OCI-LY3 (cell line): ENCODE results near the gene ANAPC10.
A peak's percentile ranks its signal among the peaks of the same experiment; 100 is the strongest.

Experiments
- H2AFZ ChIP-seq: fragments of 200-600, 300-600 bp; shearing (Covaris generic); 2 replicates; pipeline ENCODE4 v1.6.0; 2014; ENCODE audit warnings: antibody characterized with exemption, low read depth, low read length
- H3K27ac ChIP-seq: fragments of 200-600, 300-600 bp; sonication (generic); 2 replicates; pipeline ENCODE4 v1.5.1; 2014; ENCODE audit warnings: mild to moderate bottlenecking, low read length, moderate library complexity, mixed read lengths
- H3K27me3 ChIP-seq: fragments of 200-600, 300-600 bp; sonication (generic); 2 replicates; pipeline ENCODE4 v1.6.1; 2014; ENCODE audit warnings: low read depth, low read length, mixed read lengths
- H3K36me3 ChIP-seq: fragments of 200-600, 300-600 bp; sonication (generic); replicated peaks from 2 replicates; pipeline ENCODE3; 2014; ENCODE audit warnings: low read depth, low read length, mixed read lengths
- H3K4me1 ChIP-seq: fragments of 300-600, 200-600 bp; sonication (generic); 2 replicates; pipeline ENCODE4 v1.6.1; 2014; ENCODE audit warnings: low read length, mixed read lengths
- H3K4me2 ChIP-seq: fragments of 200-600, 300-600 bp; sonication (generic); 2 replicates; pipeline ENCODE4 v1.6.1; 2014; ENCODE audit warnings: low read length, mixed read lengths
- H3K4me3 ChIP-seq: fragments of 300-600, 200-600 bp; sonication (generic); 2 replicates; pipeline ENCODE4 v1.5.1; 2014; ENCODE audit warnings: antibody characterized with exemption, mild to moderate bottlenecking, low read length, moderate library complexity
- H3K79me2 ChIP-seq: fragments of 300-600, 200-600 bp; shearing (Covaris generic); 2 replicates; pipeline ENCODE4 v1.6.1; 2014; ENCODE audit warnings: mild to moderate bottlenecking, low read length, mixed read lengths
- H3K9ac ChIP-seq: fragments of 300-600, 200-600 bp; shearing (Covaris generic); 2 replicates; pipeline ENCODE4 v1.6.0; 2014; ENCODE audit warnings: mild to moderate bottlenecking, low read length, moderate library complexity
- H3K9me3 ChIP-seq: fragments of 200-600, 300-600 bp; shearing (Covaris generic); 2 replicates; pipeline ENCODE4 v1.6.1; 2014; ENCODE audit warnings: low read length, mixed read lengths; ENCODE audit not compliant: insufficient read depth
- H4K20me1 ChIP-seq: fragments of 200-600, 300-600 bp; sonication (generic); 2 replicates; pipeline ENCODE4 v1.6.1; 2016; ENCODE audit warnings: low read length, mixed read lengths; ENCODE audit not compliant: insufficient read depth
- CTCF ChIP-seq: fragments of 200-600, 300-600 bp; sonication (generic); IDR thresholded peaks from 2 replicates; pipeline ENCODE4 v1.5.1; 2014; ENCODE audit warnings: antibody characterized with exemption, low read length, low read depth
- EZH2phosphoT487 ChIP-seq: fragments of 200-600 bp; shearing (Covaris generic); IDR thresholded peaks from 2 replicates; pipeline ENCODE4 v1.6.1; 2018; ENCODE audit warnings: antibody characterized with exemption, mixed run types, low read depth

The ANAPC10 gene

GRCh38 chr4:144967161-144967560, 130.8 kb downstream of the ANAPC10 start:
- Histone ChIP-seq H2AFZ (no peak overlapping the region), H3K27ac (no peak overlapping the region), H3K27me3 (no peaks in the 10 kb centered on the region), H3K9me3 (no peaks in the 10 kb centered on the region), H3K9ac (no peak overlapping the region), H3K4me1 (peaks cover 11% of the 10 kb centered on the region), H3K36me3 (no peaks in the 10 kb centered on the region), H4K20me1 (no peaks in the 10 kb centered on the region), H3K4me3 (no peak overlapping the region), H3K4me2 (peak overlapping the region; percentile 27; the same call in 1 of the 2 replicates), H3K79me2 (no peaks in the 10 kb centered on the region)
- no peak for TF ChIP-seq CTCF
- no peak for TF ChIP-seq EZH2phosphoT487

- Histone ChIP-seq H3K27me3 (no peaks in the 10 kb centered on the region), H4K20me1 (no peaks in the 10 kb centered on the region), H2AFZ (no peak overlapping the region), H3K36me3 (no peaks in the 10 kb centered on the region), H3K4me2 (no peak overlapping the region), H3K27ac (no peak overlapping the region), H3K4me1 (peaks cover 11% of the 10 kb centered on the region), H3K9ac (no peak overlapping the region), H3K9me3 (no peaks in the 10 kb centered on the region), H3K4me3 (no peak overlapping the region), H3K79me2 (no peaks in the 10 kb centered on the region)
- TF ChIP-seq EZH2phosphoT487 (no peak), CTCF (no peak)
Measured at GRCh38 chr4:144962300-144962699, 135.7 kb downstream of the ANAPC10 start.

- Histone ChIP-seq H2AFZ (no peak overlapping the region), H3K4me3 (no peak overlapping the region), H4K20me1 (no peaks in the 10 kb centered on the region), H3K9ac (no peak overlapping the region), H3K27ac (no peak overlapping the region), H3K79me2 (no peaks in the 10 kb centered on the region), H3K4me1 (no peaks in the 10 kb centered on the region), H3K4me2 (no peak overlapping the region), H3K36me3 (no peaks in the 10 kb centered on the region), H3K9me3 (peaks cover 7% of the 10 kb centered on the region; the same call in 1 of the 2 replicates), H3K27me3 (no peaks in the 10 kb centered on the region)
- peak; percentile 17; the same call in 1 of the 2 replicates for TF ChIP-seq CTCF
- no peak for TF ChIP-seq EZH2phosphoT487
Measured at GRCh38 chr4:144955104-144955503, 142.9 kb downstream of the ANAPC10 start.

- H3K79me2 ChIP-seq, result no peaks in the 10 kb centered on the region
- no peak overlapping the region for H3K9ac ChIP-seq
- no peak overlapping the region for H2AFZ ChIP-seq
- H3K36me3 ChIP-seq, result no peaks in the 10 kb centered on the region
- peaks cover 7% of the 10 kb centered on the region; the same call in 1 of the 2 replicates for H3K9me3 ChIP-seq
- H3K4me3 ChIP-seq, result no peak overlapping the region
- no peaks in the 10 kb centered on the region for H3K4me1 ChIP-seq
- no peak overlapping the region for H3K27ac ChIP-seq
- H4K20me1 ChIP-seq, result no peaks in the 10 kb centered on the region
- no peaks in the 10 kb centered on the region for H3K27me3 ChIP-seq
- TF ChIP-seq EZH2phosphoT487, result no peak
- no peak for TF ChIP-seq CTCF
- no peak overlapping the region for H3K4me2 ChIP-seq
Measured at GRCh38 chr4:144954230-144954629, 143.8 kb downstream of the ANAPC10 start.
